Measurements from ENCODE around the gene LTO1. TPM values are rescaled to one million over a fixed set of nuclear protein-coding genes. Genes with fewer than 3 reads are reported as not detected.

The LTO1 gene
- total and polyA plus RNA-seq, 2 of the 13 experiments (the other 11 are each of a cell fraction or from before 2014, with no cell fraction given): 11.8 to 15.0 TPM

DNA sequence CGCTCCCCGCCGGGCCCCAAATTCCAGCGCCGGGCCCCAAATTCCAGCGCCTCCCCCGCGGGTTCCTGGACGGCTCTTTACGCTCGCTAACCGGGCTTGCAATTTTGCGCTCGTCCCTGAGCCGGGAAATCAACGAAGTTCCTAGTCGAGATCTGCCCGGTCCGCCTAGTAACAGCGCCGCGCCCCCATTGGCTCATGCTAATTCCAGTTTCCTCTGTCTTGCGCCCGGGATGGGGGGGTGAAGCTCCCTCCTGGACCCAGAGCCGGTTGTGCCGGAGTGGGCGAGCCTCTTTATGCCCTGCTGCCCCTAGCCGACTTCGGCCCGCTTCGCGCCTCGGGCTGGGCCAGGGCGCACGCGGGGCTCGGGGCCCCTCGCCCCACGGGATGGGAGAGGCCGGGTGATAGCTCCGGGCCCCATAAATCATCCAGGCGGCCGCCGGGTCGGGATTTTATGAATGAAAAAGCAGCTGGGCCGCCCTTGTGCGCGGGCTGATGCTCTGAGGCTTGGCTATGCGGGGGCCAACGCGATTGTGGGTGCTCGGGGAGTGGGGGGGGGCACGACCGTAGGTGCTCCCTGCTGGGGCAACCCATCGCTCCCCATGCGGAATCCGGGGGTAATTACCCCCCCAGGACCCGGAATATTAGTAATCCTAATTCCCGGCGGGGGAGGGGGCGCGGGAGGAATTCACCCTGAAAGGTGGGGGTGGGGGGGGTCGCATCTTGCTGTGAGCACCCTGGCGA lies 36.0 kb downstream of the LTO1 start (continued):
- TF ChIP-seq, protein P1, sequence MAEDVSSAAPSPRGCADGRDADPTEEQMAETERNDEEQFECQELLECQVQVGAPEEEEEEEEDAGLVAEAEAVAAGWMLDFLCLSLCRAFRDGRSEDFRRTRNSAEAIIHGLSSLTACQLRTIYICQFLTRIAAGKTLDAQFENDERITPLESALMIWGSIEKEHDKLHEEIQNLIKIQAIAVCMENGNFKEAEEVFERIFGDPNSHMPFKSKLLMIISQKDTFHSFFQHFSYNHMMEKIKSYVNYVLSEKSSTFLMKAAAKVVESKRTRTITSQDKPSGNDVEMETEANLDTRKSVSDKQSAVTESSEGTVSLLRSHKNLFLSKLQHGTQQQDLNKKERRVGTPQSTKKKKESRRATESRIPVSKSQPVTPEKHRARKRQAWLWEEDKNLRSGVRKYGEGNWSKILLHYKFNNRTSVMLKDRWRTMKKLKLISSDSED (CRISPR knock-in tag; IDR thresholded peaks at IDR 0.05): no peak
- no peak for TF ChIP-seq MLX (CRISPR knock-in tag; IDR thresholded peaks at IDR 0.05)
- peak; percentile 35 for TF ChIP-seq HDAC2 (CRISPR knock-in tag; IDR thresholded peaks at IDR 0.05)
- TF ChIP-seq ZNF510 (CRISPR knock-in tag; IDR thresholded peaks at IDR 0.05; ENCODE audit: low read depth): no peak
- no peak for TF ChIP-seq SP140L (CRISPR knock-in tag; IDR thresholded peaks at IDR 0.05; ENCODE audit: borderline replicate concordance)
- no peak for TF ChIP-seq ZNF101 (CRISPR knock-in tag; IDR thresholded peaks at IDR 0.05; ENCODE audit: borderline replicate concordance, low read depth)
- no peak for TF ChIP-seq NAIF1 (CRISPR knock-in tag; IDR thresholded peaks at IDR 0.05; ENCODE audit: borderline replicate concordance)
- TF ChIP-seq, protein P2, sequence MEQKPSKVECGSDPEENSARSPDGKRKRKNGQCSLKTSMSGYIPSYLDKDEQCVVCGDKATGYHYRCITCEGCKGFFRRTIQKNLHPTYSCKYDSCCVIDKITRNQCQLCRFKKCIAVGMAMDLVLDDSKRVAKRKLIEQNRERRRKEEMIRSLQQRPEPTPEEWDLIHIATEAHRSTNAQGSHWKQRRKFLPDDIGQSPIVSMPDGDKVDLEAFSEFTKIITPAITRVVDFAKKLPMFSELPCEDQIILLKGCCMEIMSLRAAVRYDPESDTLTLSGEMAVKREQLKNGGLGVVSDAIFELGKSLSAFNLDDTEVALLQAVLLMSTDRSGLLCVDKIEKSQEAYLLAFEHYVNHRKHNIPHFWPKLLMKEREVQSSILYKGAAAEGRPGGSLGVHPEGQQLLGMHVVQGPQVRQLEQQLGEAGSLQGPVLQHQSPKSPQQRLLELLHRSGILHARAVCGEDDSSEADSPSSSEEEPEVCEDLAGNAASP (CRISPR knock-in tag; IDR thresholded peaks at IDR 0.05; ENCODE audit: borderline replicate concordance): no peak
- TF ChIP-seq ZNF160 (CRISPR knock-in tag; IDR thresholded peaks at IDR 0.05): no peak
- no peak for TF ChIP-seq SIN3B (IDR thresholded peaks at IDR 0.05; ENCODE audit: low read length)
- TF ChIP-seq ZNF230 (CRISPR knock-in tag; IDR thresholded peaks at IDR 0.05): 0 out of 2 replicates have a peak, but pooled peaks have one; percentile 34
- TF ChIP-seq, protein P3, sequence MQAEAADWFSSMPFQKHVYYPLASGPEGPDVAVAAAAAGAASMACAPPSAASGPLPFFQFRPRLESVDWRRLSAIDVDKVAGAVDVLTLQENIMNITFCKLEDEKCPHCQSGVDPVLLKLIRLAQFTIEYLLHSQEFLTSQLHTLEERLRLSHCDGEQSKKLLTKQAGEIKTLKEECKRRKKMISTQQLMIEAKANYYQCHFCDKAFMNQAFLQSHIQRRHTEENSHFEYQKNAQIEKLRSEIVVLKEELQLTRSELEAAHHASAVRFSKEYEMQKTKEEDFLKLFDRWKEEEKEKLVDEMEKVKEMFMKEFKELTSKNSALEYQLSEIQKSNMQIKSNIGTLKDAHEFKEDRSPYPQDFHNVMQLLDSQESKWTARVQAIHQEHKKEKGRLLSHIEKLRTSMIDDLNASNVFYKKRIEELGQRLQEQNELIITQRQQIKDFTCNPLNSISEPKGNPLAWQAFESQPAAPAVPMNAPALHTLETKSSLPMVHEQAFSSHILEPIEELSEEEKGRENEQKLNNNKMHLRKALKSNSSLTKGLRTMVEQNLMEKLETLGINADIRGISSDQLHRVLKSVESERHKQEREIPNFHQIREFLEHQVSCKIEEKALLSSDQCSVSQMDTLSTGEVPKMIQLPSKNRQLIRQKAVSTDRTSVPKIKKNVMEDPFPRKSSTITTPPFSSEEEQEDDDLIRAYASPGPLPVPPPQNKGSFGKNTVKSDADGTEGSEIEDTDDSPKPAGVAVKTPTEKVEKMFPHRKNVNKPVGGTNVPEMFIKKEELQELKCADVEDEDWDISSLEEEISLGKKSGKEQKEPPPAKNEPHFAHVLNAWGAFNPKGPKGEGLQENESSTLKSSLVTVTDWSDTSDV (CRISPR knock-in tag; IDR thresholded peaks at IDR 0.05): no peak
- no peak for TF ChIP-seq ZBTB37 (CRISPR knock-in tag; IDR thresholded peaks at IDR 0.05)
- TF ChIP-seq HNF4G (IDR thresholded peaks at IDR 0.05; ENCODE audit: borderline replicate concordance, low read depth, low read length): no peak; the same call in 1 of the 2 replicates
- no peak for TF ChIP-seq HNF4G (CRISPR knock-in tag; IDR thresholded peaks at IDR 0.05; ENCODE audit: borderline replicate concordance, low read depth)
- TF ChIP-seq ZNF234 (CRISPR knock-in tag; conservative IDR thresholded peaks at IDR 0.05): no peak
- no peak for TF ChIP-seq ZNF589 (CRISPR knock-in tag; conservative IDR thresholded peaks at IDR 0.05)
- TF ChIP-seq ZNF34 (CRISPR knock-in tag; IDR thresholded peaks at IDR 0.05; ENCODE audit: borderline replicate concordance): no peak
- TF ChIP-seq, protein P4, sequence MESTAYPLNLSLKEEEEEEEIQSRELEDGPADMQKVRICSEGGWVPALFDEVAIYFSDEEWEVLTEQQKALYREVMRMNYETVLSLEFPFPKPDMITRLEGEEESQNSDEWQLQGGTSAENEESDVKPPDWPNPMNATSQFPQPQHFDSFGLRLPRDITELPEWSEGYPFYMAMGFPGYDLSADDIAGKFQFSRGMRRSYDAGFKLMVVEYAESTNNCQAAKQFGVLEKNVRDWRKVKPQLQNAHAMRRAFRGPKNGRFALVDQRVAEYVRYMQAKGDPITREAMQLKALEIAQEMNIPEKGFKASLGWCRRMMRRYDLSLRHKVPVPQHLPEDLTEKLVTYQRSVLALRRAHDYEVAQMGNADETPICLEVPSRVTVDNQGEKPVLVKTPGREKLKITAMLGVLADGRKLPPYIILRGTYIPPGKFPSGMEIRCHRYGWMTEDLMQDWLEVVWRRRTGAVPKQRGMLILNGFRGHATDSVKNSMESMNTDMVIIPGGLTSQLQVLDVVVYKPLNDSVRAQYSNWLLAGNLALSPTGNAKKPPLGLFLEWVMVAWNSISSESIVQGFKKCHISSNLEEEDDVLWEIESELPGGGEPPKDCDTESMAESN (CRISPR knock-in tag; conservative IDR thresholded peaks at IDR 0.05): 0 out of 2 replicates have a peak, but pooled peaks have one; percentile 25
- no peak for TF ChIP-seq RELA (CRISPR knock-in tag; IDR thresholded peaks at IDR 0.05)

Measured in HepG2 (cell line).